ENCODE data around the gene PRSS57.

- TF ChIP-seq ZNF558 (tag by site-specific recombination; IDR thresholded peaks at IDR 0.05), result no peak
- TF ChIP-seq ZBTB7A (tag by site-specific recombination; IDR thresholded peaks at IDR 0.05; ENCODE audit: low read depth), result no peak
- TF ChIP-seq MZF1 (tag by site-specific recombination; IDR thresholded peaks at IDR 0.05; ENCODE audit: borderline replicate concordance), result no peak
- no peak for TF ChIP-seq REST (tag by site-specific recombination; IDR thresholded peaks at IDR 0.05)
- no peak for TF ChIP-seq ZNF707 (tag by site-specific recombination; IDR thresholded peaks at IDR 0.05)
- no peak for TF ChIP-seq ZNF514 (tag by site-specific recombination; IDR thresholded peaks at IDR 0.05)
- no peak for TF ChIP-seq PATZ1 (tag by site-specific recombination; IDR thresholded peaks at IDR 0.05)
- TF ChIP-seq GLI4 (tag by site-specific recombination; IDR thresholded peaks at IDR 0.05), result no peak
- no peak for TF ChIP-seq CTCF (tag by site-specific recombination; IDR thresholded peaks at IDR 0.05)
- no peak for TF ChIP-seq ZNF311 (tag by site-specific recombination; IDR thresholded peaks at IDR 0.05; ENCODE audit: borderline replicate concordance)
- no peak for TF ChIP-seq REPIN1 (tag by site-specific recombination; IDR thresholded peaks at IDR 0.05; ENCODE audit: low read depth)
- no peak for TF ChIP-seq ZNF292 (tag by site-specific recombination; IDR thresholded peaks at IDR 0.05; ENCODE audit: borderline replicate concordance, low read depth)
- TF ChIP-seq YY1 (tag by site-specific recombination; IDR thresholded peaks at IDR 0.05), result no peak
These were observed 50.9 kb downstream of the PRSS57 start for GRCh38 chr19:644363-644762.
